Mesenchymal stem cell (in vitro differentiated cells and primary cell): ENCODE measurements around the gene HOPX. TPM values are rescaled to one million over a fixed set of nuclear protein-coding genes. Genes with fewer than 3 reads are reported as not detected.

Experiments
- DNase-seq: peaks from one replicate; pipeline ENCODE4 v3.0.0-alpha.2; 2013
- H2AFZ ChIP-seq: one replicate; pipeline ENCODE4 v1.6.1; 2013; ENCODE audit warnings: low read depth, mild to moderate bottlenecking, control low read depth, inconsistent platforms, low read length, moderate library complexity
- H2AK5ac ChIP-seq: 2 replicates; pipeline ENCODE4 v1.6.1; 2013; ENCODE audit warnings: low read length, moderate library complexity, mild to moderate bottlenecking, inconsistent platforms; ENCODE audit not compliant: severe bottlenecking
- H2BK120ac ChIP-seq: one replicate; pipeline ENCODE4 v1.6.1; 2013; ENCODE audit warnings: low read depth, mild to moderate bottlenecking, inconsistent platforms, low read length, moderate library complexity
- H2BK12ac ChIP-seq, 2 experiments: one replicate each; pipeline ENCODE4 v1.6.1; 2013; ENCODE audit warnings: inconsistent platforms in 2 of 2, low read length in 2 of 2, mild to moderate bottlenecking in 2 of 2, moderate library complexity in 2 of 2, control low read depth in 1 of 2
- H2BK15ac ChIP-seq: one replicate; pipeline ENCODE4 v1.6.1; 2013; ENCODE audit warnings: mild to moderate bottlenecking, low read depth, inconsistent platforms; ENCODE audit not compliant: poor library complexity, severe bottlenecking
- H2BK5ac ChIP-seq: 2 replicates; pipeline ENCODE4 v1.6.1; 2013; ENCODE audit warnings: low read depth, mild to moderate bottlenecking, low read length, control low read depth, inconsistent platforms; ENCODE audit not compliant: poor library complexity, severe bottlenecking
- H3K14ac ChIP-seq, 2 experiments: one replicate each; pipeline ENCODE4 v1.6.1; 2013; ENCODE audit warnings: inconsistent platforms in 2 of 2, low read length in 2 of 2, control low read depth in 1 of 2, mild to moderate bottlenecking in 1 of 2, moderate library complexity in 1 of 2
- H3K18ac ChIP-seq, 2 experiments: one replicate each; pipeline ENCODE4 v1.6.1; 2013; ENCODE audit warnings: inconsistent platforms in 2 of 2, low read length in 2 of 2, control low read depth in 1 of 2, low read depth in 1 of 2, mild to moderate bottlenecking in 1 of 2
- H3K23ac ChIP-seq, 2 experiments: one replicate each; pipeline ENCODE4 v1.6.1; 2013; ENCODE audit warnings: inconsistent platforms in 2 of 2, low read length in 2 of 2, mild to moderate bottlenecking in 2 of 2, moderate library complexity in 2 of 2, control low read depth in 1 of 2
- H3K27ac ChIP-seq: 2 replicates; pipeline ENCODE4 v1.5.1; 2013; ENCODE audit warnings: mild to moderate bottlenecking, moderate library complexity, low read length, control low read depth, inconsistent platforms; ENCODE audit not compliant: poor library complexity, severe bottlenecking
- H3K27me3 ChIP-seq, 2 experiments: 2 replicates each; pipeline versions ENCODE4 v1.6.1 to v1.7.0; 2013; ENCODE audit warnings: low read length in 2 of 2, mild to moderate bottlenecking in 2 of 2, moderate library complexity in 2 of 2, control low read depth in 1 of 2, inconsistent platforms in 1 of 2; ENCODE audit not compliant: control insufficient read depth in 1 of 2, insufficient read depth in 1 of 2
- H3K36me3 ChIP-seq, 2 experiments: 2 replicates each; pipeline versions ENCODE4 v1.6.1 to v1.7.0; 2013; ENCODE audit warnings: low read length in 2 of 2, control low read depth in 1 of 2, inconsistent platforms in 1 of 2, low read depth in 1 of 2, mild to moderate bottlenecking in 1 of 2; ENCODE audit not compliant: insufficient read depth in 2 of 2, control insufficient read depth in 1 of 2
- H3K4ac ChIP-seq, 2 experiments: one replicate each; pipeline ENCODE4 v1.6.1; 2013; ENCODE audit warnings: inconsistent platforms in 2 of 2, low read length in 2 of 2, mild to moderate bottlenecking in 2 of 2, moderate library complexity in 2 of 2, control low read depth in 1 of 2, low read depth in 1 of 2
- H3K4me1 ChIP-seq: 2 replicates; pipeline ENCODE4 v1.6.1; 2013; ENCODE audit warnings: low read depth, low read length, control low read depth; ENCODE audit not compliant: control insufficient read depth, insufficient read depth
- H3K4me2 ChIP-seq: 2 replicates; pipeline ENCODE4 v1.6.1; 2013; ENCODE audit warnings: low read length, mild to moderate bottlenecking, inconsistent platforms; ENCODE audit not compliant: poor library complexity, severe bottlenecking
- H3K4me3 ChIP-seq, 2 experiments: 2 replicates each; pipeline versions ENCODE4 v1.5.1 to v1.7.0; 2013; ENCODE audit warnings: low read length in 2 of 2, mild to moderate bottlenecking in 2 of 2, control low read depth in 1 of 2, low read depth in 1 of 2; ENCODE audit not compliant: insufficient read depth in 1 of 2
- H3K79me1 ChIP-seq: replicated peaks from 2 replicates; pipeline ENCODE4 v1.6.1; 2013; ENCODE audit warnings: mild to moderate bottlenecking, control low read depth, low read length, inconsistent platforms; ENCODE audit not compliant: poor library complexity, severe bottlenecking
- H3K9ac ChIP-seq: 2 replicates; pipeline ENCODE4 v1.7.0; 2013; ENCODE audit warnings: mild to moderate bottlenecking, low read length, moderate library complexity
- H3K9me3 ChIP-seq: 2 replicates; pipeline ENCODE4 v1.7.0; 2013; ENCODE audit warnings: mild to moderate bottlenecking, low read length; ENCODE audit not compliant: control insufficient read depth
- H4K8ac ChIP-seq: one replicate; pipeline ENCODE4 v1.6.1; 2013; ENCODE audit warnings: inconsistent platforms, mild to moderate bottlenecking, low read length, moderate library complexity
- H4K91ac ChIP-seq: one replicate; pipeline ENCODE4 v1.6.1; 2013; ENCODE audit warnings: mild to moderate bottlenecking, low read length, inconsistent platforms
- WGBS: methylation state at CpG from one replicate; pipeline ENCODE4 v1.1.7; 2013; ENCODE audit warnings: mixed read lengths; 5-methylcytosine and 5-hydroxymethylcytosine counted together
- polyA plus RNA-seq, 2 experiments: library from polyadenylated mRNA; stranded (reverse); fragments of 200-250 nt; gene quantifications; one replicate each; pipeline ENCODE4 v1.2.3, GENCODE V29; 2013

Gene HOPX
- 11.9 TPM for polyA plus RNA-seq (2013, experiment 1 of 2)
- 11.5 TPM for polyA plus RNA-seq (2013, experiment 2 of 2)

- Histone ChIP-seq H4K91ac (no peak within 1 kb of the TSS), H2AFZ (no peak within 1 kb of the TSS), H3K79me1 (no peaks in the 10 kb centered on the region), H3K23ac (no peak within 1 kb of the TSS), H3K27me3 (peaks cover 17 to 55% of the 10 kb centered on the region in 2 experiments), H2BK5ac (no peak within 1 kb of the TSS), H2BK12ac (peak within 1 kb of the TSS; percentile 34 to 41), H3K4me2 (no peak within 1 kb of the TSS), H3K36me3 (no peaks in the 10 kb centered on the region), H3K27ac (no peak within 1 kb of the TSS), H2AK5ac (no peak within 1 kb of the TSS), H2BK120ac (no peak within 1 kb of the TSS), H3K4ac (no peak within 1 kb of the TSS), H2BK15ac (no peak within 1 kb of the TSS), H3K9ac (no peak within 1 kb of the TSS), H3K4me1 (peaks cover 4% of the 10 kb centered on the region), H3K4me3 (no peak within 1 kb of the TSS), H3K9me3 (no peaks in the 10 kb centered on the region), H3K18ac (peak within 1 kb of the TSS in 1 of 2 experiments; percentile 4), H3K14ac (no peak within 1 kb of the TSS), H4K8ac (no peak within 1 kb of the TSS)
- 80% methylated on average over 17 of the region's 18 CpGs for WGBS
- DNase-seq = no peak
Observed at GRCh38 chr4:56681158-56681852, at the start of gene HOPX. HOPX (minus strand) TSS chr4:56681296; CDS start chr4:56657816, 23,480 bp downstream.

- Histone ChIP-seq H4K91ac (peak overlapping the region; percentile 66), H3K4ac (peak overlapping the region in 1 of 2 experiments; percentile 47), H3K9ac (no peak overlapping the region), H3K9me3 (no peaks in the 10 kb centered on the region), H3K4me3 (no peak overlapping the region), H3K4me1 (no peaks in the 10 kb centered on the region), H2BK5ac (no peak overlapping the region), H3K79me1 (no peaks in the 10 kb centered on the region), H3K23ac (no peak overlapping the region), H2BK15ac (no peak overlapping the region), H2AK5ac (no peak overlapping the region), H3K27ac (no peak overlapping the region), H3K18ac (peak overlapping the region in 1 of 2 experiments; percentile 49), H3K4me2 (no peak overlapping the region), H2BK120ac (no peak overlapping the region), H2BK12ac (peak overlapping the region; percentile 37 to 100), H3K27me3 (peaks cover 0 to 21% of the 10 kb centered on the region in 2 experiments), H3K36me3 (no peaks in the 10 kb centered on the region), H3K14ac (no peak overlapping the region), H4K8ac (no peak overlapping the region), H2AFZ (no peak overlapping the region)
- no peak for DNase-seq
- 93% methylated on average over 5 of the region's 5 CpGs for WGBS
Observed at GRCh38 chr4:56730097-56730496, 49.0 kb upstream of the HOPX start.

GRCh38 chr4:56728512-56728911 lies 47.4 kb upstream of the HOPX start:
- no peak overlapping the region for H4K8ac ChIP-seq
- H3K79me1 ChIP-seq = no peaks in the 10 kb centered on the region
- H3K14ac ChIP-seq = no peak overlapping the region
- DNase-seq = peak; percentile 99
- no peak overlapping the region for H3K4ac ChIP-seq
- H2BK5ac ChIP-seq = no peak overlapping the region
- H3K27ac ChIP-seq = no peak overlapping the region
- H3K4me3 ChIP-seq = no peak overlapping the region
- H3K9ac ChIP-seq = no peak overlapping the region
- 3% methylated on average over 4 of the region's 4 CpGs for WGBS
- no peak overlapping the region for H3K18ac ChIP-seq
- no peak overlapping the region for H2BK12ac ChIP-seq
- no peak overlapping the region for H2BK15ac ChIP-seq
- H2AFZ ChIP-seq = no peak overlapping the region
- no peak overlapping the region for H4K91ac ChIP-seq
- no peak overlapping the region for H3K23ac ChIP-seq
- no peak overlapping the region for H3K4me2 ChIP-seq
- no peak overlapping the region for H2AK5ac ChIP-seq
- no peaks in the 10 kb centered on the region for H3K36me3 ChIP-seq
- no peaks in the 10 kb centered on the region for H3K9me3 ChIP-seq
- H3K4me1 ChIP-seq = no peaks in the 10 kb centered on the region
- H2BK120ac ChIP-seq = peak overlapping the region; percentile 27
- peaks cover 0 to 27% of the 10 kb centered on the region in 2 experiments for H3K27me3 ChIP-seq

DNA sequence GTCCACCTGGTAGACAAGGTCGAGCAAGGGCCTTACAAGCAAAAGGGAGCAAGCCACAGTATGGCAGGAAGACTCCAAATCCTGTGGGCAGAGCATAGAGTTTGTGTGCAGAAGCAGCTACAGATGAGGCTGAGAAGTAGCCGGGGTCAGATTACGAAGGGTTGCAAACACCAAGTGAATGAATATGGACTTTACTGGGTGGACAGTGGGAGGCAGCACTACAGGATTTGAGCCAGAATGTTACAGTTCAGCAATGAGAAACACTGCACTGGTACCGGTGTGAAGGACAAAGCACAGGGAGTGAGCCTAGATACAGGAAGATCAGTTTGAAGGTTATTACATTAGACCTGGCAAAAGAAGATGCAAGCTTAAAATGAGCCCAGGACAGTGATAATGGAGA lies 46.1 kb upstream of the HOPX start:
- H2BK15ac ChIP-seq = no peak overlapping the region
- H3K4ac ChIP-seq = peak overlapping the region in 1 of 2 experiments; percentile 1
- peak overlapping the region; percentile 56 for H4K91ac ChIP-seq
- no peaks in the 10 kb centered on the region for H3K79me1 ChIP-seq
- no peak overlapping the region for H3K4me3 ChIP-seq
- H3K14ac ChIP-seq = no peak overlapping the region
- no peaks in the 10 kb centered on the region for H3K4me1 ChIP-seq
- H3K27me3 ChIP-seq = peaks cover 0 to 31% of the 10 kb centered on the region in 2 experiments
- H3K27ac ChIP-seq = no peak overlapping the region
- peak overlapping the region; percentile 26 to 46 for H2BK12ac ChIP-seq
- H3K18ac ChIP-seq = peak overlapping the region in 1 of 2 experiments; percentile 16
- H3K36me3 ChIP-seq = no peaks in the 10 kb centered on the region
- no peak overlapping the region for H2AFZ ChIP-seq
- peak; percentile 37 for DNase-seq
- no peak overlapping the region for H3K23ac ChIP-seq
- H3K4me2 ChIP-seq = no peak overlapping the region
- no peaks in the 10 kb centered on the region for H3K9me3 ChIP-seq
- no peak overlapping the region for H3K9ac ChIP-seq
- peak overlapping the region; percentile 22 for H4K8ac ChIP-seq
- 69% methylated on average over 4 of the region's 4 CpGs for WGBS
- no peak overlapping the region for H2BK120ac ChIP-seq
- no peak overlapping the region for H2AK5ac ChIP-seq
- H2BK5ac ChIP-seq = no peak overlapping the region
